OCI-LY1 (cell line): ENCODE measurements around the gene ATP8B1.

ENCODE experiments used
- H2AFZ ChIP-seq: fragments of 200-600 bp; sonication (generic), shearing (Covaris generic); 2 replicates; pipeline ENCODE4 v1.6.0; 2014; ENCODE audit warnings: antibody characterized with exemption, mild to moderate bottlenecking, low read length
- H3F3A ChIP-seq: fragments of 200-600 bp; sonication (generic), shearing (Covaris generic); 2 replicates; pipeline ENCODE4 v1.6.0; 2014; ENCODE audit warnings: mild to moderate bottlenecking, antibody characterized with exemption, low read length, moderate library complexity; ENCODE audit not compliant: insufficient read depth
- H3K27ac ChIP-seq: fragments of 200-600 bp; sonication (generic); 2 replicates; pipeline ENCODE4 v1.5.1; 2014; ENCODE audit warnings: low read length, mixed run types, mild to moderate bottlenecking, low read depth; ENCODE audit not compliant: poor library complexity, severe bottlenecking
- H3K27me3 ChIP-seq: fragments of 200-600 bp; sonication (generic); 2 replicates; pipeline ENCODE4 v1.6.0; 2014; ENCODE audit warnings: antibody characterized with exemption, mild to moderate bottlenecking, low read length, moderate library complexity; ENCODE audit not compliant: insufficient read depth
- H3K36me3 ChIP-seq: fragments of 200-600 bp; sonication (generic); 2 replicates; pipeline ENCODE4 v1.6.1; 2014; ENCODE audit warnings: mild to moderate bottlenecking, antibody characterized with exemption, low read length, moderate library complexity, mixed read lengths; ENCODE audit not compliant: insufficient read depth
- H3K4me1 ChIP-seq: fragments of 200-600 bp; sonication (generic); 2 replicates; pipeline ENCODE4 v1.5.1; 2014; ENCODE audit warnings: mild to moderate bottlenecking, low read length, moderate library complexity; ENCODE audit not compliant: insufficient read depth, severe bottlenecking
- H3K4me2 ChIP-seq: fragments of 200-600 bp; sonication (generic), shearing (Covaris generic); 2 replicates; pipeline ENCODE4 v1.6.1; 2014; ENCODE audit warnings: low read length
- H3K4me3 ChIP-seq: fragments of 200-600 bp; sonication (generic); 2 replicates; pipeline ENCODE4 v1.5.1; 2014; ENCODE audit warnings: low read length, low read depth, mild to moderate bottlenecking, mixed read lengths; ENCODE audit not compliant: poor library complexity, severe bottlenecking
- H3K79me2 ChIP-seq: fragments of 200-600 bp; shearing (Covaris generic); 2 replicates; pipeline ENCODE4 v1.6.1; 2016; ENCODE audit warnings: mixed run types, low read length, mixed read lengths; ENCODE audit not compliant: insufficient read depth
- H3K9ac ChIP-seq: fragments of 200-600 bp; sonication (generic), shearing (Covaris generic); 2 replicates; pipeline ENCODE4 v1.6.1; 2014; ENCODE audit warnings: mild to moderate bottlenecking, low read length, mixed read lengths
- H3K9me2 ChIP-seq: fragments of 200-600 bp; sonication (generic), shearing (Covaris generic); 2 replicates; pipeline ENCODE4 v1.6.1; 2014; ENCODE audit warnings: low read depth, mild to moderate bottlenecking, low read length, mixed read lengths
- H3K9me3 ChIP-seq: fragments of 200-600 bp; shearing (Covaris generic); 2 replicates; pipeline ENCODE4 v1.6.1; 2014; ENCODE audit warnings: low read length, mixed read lengths
- H4K20me1 ChIP-seq: fragments of 200-600 bp; sonication (generic), shearing (Covaris generic); 2 replicates; pipeline ENCODE4 v1.6.0; 2016; ENCODE audit warnings: mild to moderate bottlenecking, low read length; ENCODE audit not compliant: insufficient read depth
- EZH2 ChIP-seq: fragments of 200-600 bp; sonication (generic), shearing (Covaris generic); IDR thresholded peaks from 2 replicates; pipeline ENCODE4 v1.8.0; 2017; ENCODE audit warnings: borderline replicate concordance, mixed run types, mild to moderate bottlenecking, antibody characterized with exemption, low read length, moderate library complexity, mixed read lengths
- TF ChIP-seq, protein P1 (sequence below): fragments of 200-600 bp; sonication (generic), shearing (Covaris generic); IDR thresholded peaks from 2 replicates; pipeline ENCODE4 v1.5.1; 2017; ENCODE audit warnings: mild to moderate bottlenecking, antibody characterized with exemption, low read length, moderate library complexity, mixed read lengths

The ATP8B1 gene

DNA sequence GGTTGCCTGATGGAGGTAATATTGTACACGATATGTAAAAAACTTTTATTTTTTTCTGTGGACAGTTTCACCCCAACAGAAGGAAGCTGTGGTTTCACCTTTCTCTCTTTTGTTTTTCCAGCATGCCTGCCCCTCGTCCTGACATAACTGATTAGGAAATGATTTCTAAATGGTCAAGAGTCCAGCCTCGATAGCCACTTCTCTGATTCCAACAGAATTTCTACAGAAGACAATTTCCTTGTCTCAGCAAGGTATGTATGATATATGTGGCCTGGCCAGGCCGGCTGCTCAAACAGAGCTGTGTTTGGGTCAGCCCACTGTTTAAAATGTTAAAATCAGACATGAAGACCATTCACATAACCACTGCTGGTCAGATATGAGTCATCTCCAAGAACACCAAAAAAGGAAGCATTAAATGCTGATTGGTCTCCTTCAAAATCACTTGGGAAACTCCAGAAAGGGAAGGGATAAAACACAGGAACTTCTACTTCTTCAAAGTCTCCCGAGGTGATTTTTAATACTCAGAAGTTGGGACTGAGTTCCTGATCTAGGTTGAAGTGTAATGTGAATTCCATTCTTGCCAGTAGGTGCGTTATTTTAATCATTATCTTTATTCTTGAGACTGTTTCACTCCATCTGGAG, 22.3 kb downstream of the ATP8B1 start:
- Histone ChIP-seq H3K4me1 (no peaks in the 10 kb centered on the region), H3K9me2 (no peaks in the 10 kb centered on the region), H4K20me1 (no peaks in the 10 kb centered on the region), H3K27ac (no peak overlapping the region), H3K4me2 (no peak overlapping the region), H3K27me3 (no peaks in the 10 kb centered on the region), H2AFZ (no peak overlapping the region), H3K4me3 (no peak overlapping the region), H3K79me2 (no peaks in the 10 kb centered on the region), H3K9ac (no peak overlapping the region), H3K9me3 (no peaks in the 10 kb centered on the region), H3F3A (no peaks in the 10 kb centered on the region), H3K36me3 (no peaks in the 10 kb centered on the region)
- no peak for TF ChIP-seq EZH2
- TF ChIP-seq, protein P1, sequence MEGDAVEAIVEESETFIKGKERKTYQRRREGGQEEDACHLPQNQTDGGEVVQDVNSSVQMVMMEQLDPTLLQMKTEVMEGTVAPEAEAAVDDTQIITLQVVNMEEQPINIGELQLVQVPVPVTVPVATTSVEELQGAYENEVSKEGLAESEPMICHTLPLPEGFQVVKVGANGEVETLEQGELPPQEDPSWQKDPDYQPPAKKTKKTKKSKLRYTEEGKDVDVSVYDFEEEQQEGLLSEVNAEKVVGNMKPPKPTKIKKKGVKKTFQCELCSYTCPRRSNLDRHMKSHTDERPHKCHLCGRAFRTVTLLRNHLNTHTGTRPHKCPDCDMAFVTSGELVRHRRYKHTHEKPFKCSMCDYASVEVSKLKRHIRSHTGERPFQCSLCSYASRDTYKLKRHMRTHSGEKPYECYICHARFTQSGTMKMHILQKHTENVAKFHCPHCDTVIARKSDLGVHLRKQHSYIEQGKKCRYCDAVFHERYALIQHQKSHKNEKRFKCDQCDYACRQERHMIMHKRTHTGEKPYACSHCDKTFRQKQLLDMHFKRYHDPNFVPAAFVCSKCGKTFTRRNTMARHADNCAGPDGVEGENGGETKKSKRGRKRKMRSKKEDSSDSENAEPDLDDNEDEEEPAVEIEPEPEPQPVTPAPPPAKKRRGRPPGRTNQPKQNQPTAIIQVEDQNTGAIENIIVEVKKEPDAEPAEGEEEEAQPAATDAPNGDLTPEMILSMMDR = no peak

GRCh38 chr18:57780318-57780705, 22.8 kb downstream of the ATP8B1 start:
- Histone ChIP-seq H3K36me3 (no peaks in the 10 kb centered on the region), H2AFZ (no peak overlapping the region), H3K9me2 (no peaks in the 10 kb centered on the region), H3K4me1 (no peaks in the 10 kb centered on the region), H3F3A (no peaks in the 10 kb centered on the region), H4K20me1 (no peaks in the 10 kb centered on the region), H3K4me3 (no peak overlapping the region), H3K27me3 (no peaks in the 10 kb centered on the region), H3K4me2 (no peak overlapping the region), H3K9me3 (no peaks in the 10 kb centered on the region), H3K79me2 (no peaks in the 10 kb centered on the region), H3K9ac (no peak overlapping the region), H3K27ac (no peak overlapping the region)
- TF ChIP-seq EZH2 = no peak
- TF ChIP-seq, protein P1 = no peak

DNA sequence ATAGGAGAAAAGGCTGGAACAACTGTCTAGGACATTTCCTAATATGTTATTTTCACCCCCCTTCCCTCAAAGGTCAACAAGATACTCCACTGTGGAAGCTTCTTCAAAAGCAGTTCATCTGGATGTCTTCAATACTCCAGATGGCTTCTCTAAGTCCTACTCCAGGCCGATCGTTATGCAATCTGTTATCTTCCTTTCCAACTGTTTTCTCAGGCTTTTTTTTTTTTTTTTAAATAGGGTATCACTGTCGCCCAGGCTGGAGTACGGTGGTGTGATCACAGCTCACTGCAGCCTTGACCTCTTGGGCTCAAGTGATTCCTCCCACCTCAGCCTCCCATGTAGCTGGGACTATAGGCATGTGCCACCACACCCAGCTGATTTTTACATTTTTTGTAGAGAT, 26.3 kb downstream of the ATP8B1 start:
- no peak overlapping the region for H3K27ac ChIP-seq
- TF ChIP-seq EZH2 = no peak
- TF ChIP-seq, protein P1 = no peak
- H3K4me1 ChIP-seq = no peaks in the 10 kb centered on the region
- no peaks in the 10 kb centered on the region for H4K20me1 ChIP-seq
- no peaks in the 10 kb centered on the region for H3K79me2 ChIP-seq
- H3K36me3 ChIP-seq = no peaks in the 10 kb centered on the region
- H3K27me3 ChIP-seq = no peaks in the 10 kb centered on the region
- no peak overlapping the region for H3K9ac ChIP-seq
- no peaks in the 10 kb centered on the region for H3K9me2 ChIP-seq
- no peaks in the 10 kb centered on the region for H3F3A ChIP-seq
- H3K4me2 ChIP-seq = no peak overlapping the region
- H3K9me3 ChIP-seq = no peaks in the 10 kb centered on the region
- H2AFZ ChIP-seq = no peak overlapping the region
- H3K4me3 ChIP-seq = no peak overlapping the region
